Measurements from ENCODE around the gene WAS. TPM values are rescaled to one million over a fixed set of nuclear protein-coding genes. Genes with fewer than 3 reads are reported as not detected.
"Not testable (repeated sequence)": the region's sequence is repeated elsewhere in the genome, so short reads cannot be mapped to it uniquely, and the experiment has no call there.

The WAS gene
- polyA plus RNA-seq, 1 donor, result 6.3 TPM

DNA sequence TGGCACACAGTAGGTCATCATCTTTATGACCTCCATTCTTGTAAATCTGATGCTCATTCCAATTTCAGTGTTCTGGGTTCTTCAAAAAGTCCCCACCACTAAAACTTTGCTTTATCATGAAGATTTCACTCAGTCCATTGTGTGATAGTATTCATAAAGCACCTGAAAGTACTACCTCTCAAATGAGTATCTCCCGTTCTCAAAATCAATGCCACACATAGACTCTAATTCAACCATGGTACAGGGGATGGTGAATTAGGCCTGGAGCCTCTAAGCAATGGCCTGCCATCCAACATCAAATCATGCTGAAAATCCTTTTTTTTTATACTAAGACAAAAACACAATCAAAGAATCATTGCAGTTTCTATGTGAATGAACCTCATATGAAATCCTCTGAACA lies 19.4 kb upstream of the WAS start:
- Histone ChIP-seq H3K36me3 (ENCODE audit: control insufficient read depth, insufficient read depth, low read length) (no peaks in the 10 kb centered on the region), H3K27ac (ENCODE audit: low read length) (no peak overlapping the region), H3K9me3 (ENCODE audit: control insufficient read depth, low read depth, low read length) (peaks cover 10% of the 10 kb centered on the region), H3K4me1 (ENCODE audit: control insufficient read depth, insufficient read depth, low read length) (no peaks in the 10 kb centered on the region), H3K4me3 (ENCODE audit: low read length) (no peak overlapping the region), H3K27me3 (ENCODE audit: control insufficient read depth, insufficient read depth, low read length) (no peaks in the 10 kb centered on the region)
- DNase-seq, result no peak
- WGBS (ENCODE audit: insufficient coverage, low lambda C conversion rate), result no CpG with 5 or more reads among the region's 1 CpG

DNA sequence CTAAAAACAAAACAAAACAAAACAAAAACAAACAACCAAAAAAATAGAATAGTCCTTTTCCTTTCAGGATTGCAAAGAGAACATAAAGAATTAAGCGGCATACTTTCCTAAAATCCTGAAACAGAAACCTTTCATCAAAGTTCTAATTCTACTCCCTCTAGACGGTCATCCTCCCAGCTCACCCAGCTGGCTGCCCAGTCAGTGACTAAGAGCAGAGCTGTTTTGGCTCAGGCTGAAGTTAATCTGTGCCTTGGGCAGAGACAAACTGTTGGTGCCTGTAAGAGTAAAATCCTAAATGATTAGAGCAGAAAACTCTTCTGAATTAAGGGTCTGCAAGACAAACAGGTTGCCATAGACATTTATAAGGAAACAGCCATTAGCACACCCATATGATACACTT lies 17.6 kb upstream of the WAS start:
- WGBS (ENCODE audit: insufficient coverage, low lambda C conversion rate), result no CpG with 5 or more reads among the region's 2 CpGs
- Histone ChIP-seq H3K9me3 (ENCODE audit: control insufficient read depth, low read depth, low read length) (no peaks in the 10 kb centered on the region), H3K36me3 (ENCODE audit: control insufficient read depth, insufficient read depth, low read length) (no peaks in the 10 kb centered on the region), H3K27ac (ENCODE audit: low read length) (no peak overlapping the region), H3K4me3 (ENCODE audit: low read length) (no peak overlapping the region), H3K4me1 (ENCODE audit: control insufficient read depth, insufficient read depth, low read length) (no peaks in the 10 kb centered on the region), H3K27me3 (ENCODE audit: control insufficient read depth, insufficient read depth, low read length) (no peaks in the 10 kb centered on the region)
- no peak for DNase-seq

DNA sequence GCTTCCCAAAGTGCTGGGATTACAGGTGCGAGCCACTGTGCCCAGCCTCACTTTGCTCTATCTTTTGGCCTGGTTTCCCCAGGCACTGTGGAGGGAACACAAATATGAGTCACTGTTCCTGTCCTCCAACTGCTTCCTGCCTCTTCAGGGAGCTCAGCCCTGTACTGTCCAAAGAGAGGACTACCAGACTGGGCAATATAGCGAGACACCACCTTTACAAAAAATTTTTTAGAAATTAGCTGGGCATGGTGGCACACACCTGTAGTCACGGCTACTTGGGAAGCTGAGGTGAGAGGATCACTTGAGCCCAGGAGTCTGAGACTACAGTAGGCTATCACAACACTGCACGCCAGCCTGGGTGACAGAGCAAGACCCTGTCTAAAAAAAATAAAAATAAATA lies 16.9 kb upstream of the WAS start:
- no peak overlapping the region for H3K27ac ChIP-seq (ENCODE audit: low read length)
- WGBS (ENCODE audit: insufficient coverage, low lambda C conversion rate), result no CpG with 5 or more reads among the region's 4 CpGs

DNA sequence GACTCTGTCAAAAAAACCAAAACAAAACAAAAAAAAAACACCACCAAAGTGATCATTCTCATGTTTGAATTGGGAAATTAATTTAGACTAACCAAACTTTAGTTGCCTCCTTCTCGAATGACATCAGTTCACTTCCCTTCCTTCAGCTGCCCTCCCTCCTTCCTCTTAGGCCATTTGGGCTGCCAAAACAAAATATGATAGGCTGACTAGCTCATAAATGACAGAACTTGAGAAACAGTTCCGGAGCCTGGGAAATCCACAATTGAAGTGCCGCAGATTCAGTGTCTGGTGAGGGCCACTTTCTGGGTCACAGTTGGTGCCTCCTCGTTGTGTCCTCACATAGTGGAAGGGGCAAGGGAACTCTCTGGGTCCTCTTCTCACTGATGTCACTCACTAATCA lies 16.1 kb upstream of the WAS start:
- DNase-seq, result no peak
- WGBS (ENCODE audit: insufficient coverage, low lambda C conversion rate), result no CpG with 5 or more reads among the region's 4 CpGs
- no peaks in the 10 kb centered on the region for H3K9me3 ChIP-seq (ENCODE audit: control insufficient read depth, low read depth, low read length)
- no peaks in the 10 kb centered on the region for H3K27me3 ChIP-seq (ENCODE audit: control insufficient read depth, insufficient read depth, low read length)
- H3K4me1 ChIP-seq (ENCODE audit: control insufficient read depth, insufficient read depth, low read length), result no peaks in the 10 kb centered on the region
- H3K36me3 ChIP-seq (ENCODE audit: control insufficient read depth, insufficient read depth, low read length), result no peaks in the 10 kb centered on the region
- no peak overlapping the region for H3K4me3 ChIP-seq (ENCODE audit: low read length)
- no peak overlapping the region for H3K27ac ChIP-seq (ENCODE audit: low read length)

More for the DNA sequence above, 16.9 kb upstream of the WAS start:
- H3K4me3 ChIP-seq (ENCODE audit: low read length), result no peak overlapping the region
- DNase-seq, result no peak
- H3K4me1 ChIP-seq (ENCODE audit: control insufficient read depth, insufficient read depth, low read length), result no peaks in the 10 kb centered on the region
- no peaks in the 10 kb centered on the region for H3K9me3 ChIP-seq (ENCODE audit: control insufficient read depth, low read depth, low read length)
- H3K27me3 ChIP-seq (ENCODE audit: control insufficient read depth, insufficient read depth, low read length), result no peaks in the 10 kb centered on the region
- H3K36me3 ChIP-seq (ENCODE audit: control insufficient read depth, insufficient read depth, low read length), result no peaks in the 10 kb centered on the region

DNA sequence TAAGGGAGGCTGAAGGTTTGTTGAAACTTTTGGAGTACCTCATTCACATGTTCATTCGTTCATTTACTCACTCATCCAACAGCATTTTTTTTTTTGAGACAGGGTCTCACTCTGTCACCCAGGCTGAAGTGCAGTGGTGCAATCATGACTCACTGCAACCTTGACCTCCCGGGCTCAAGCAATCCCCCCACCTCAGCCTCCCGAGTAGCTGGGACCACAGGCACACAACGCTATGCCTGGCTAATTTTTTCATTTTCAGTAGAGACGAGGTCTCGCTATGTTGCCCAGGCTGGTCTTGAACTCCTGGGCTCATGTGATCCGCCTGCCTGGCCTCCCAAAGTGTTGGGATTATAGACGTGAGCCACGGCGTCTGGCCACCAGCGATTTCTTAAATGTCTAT lies 15.4 kb upstream of the WAS start:
- H3K27ac ChIP-seq (ENCODE audit: low read length); H3K36me3 ChIP-seq (ENCODE audit: control insufficient read depth, insufficient read depth, low read length); H3K4me1 ChIP-seq (ENCODE audit: control insufficient read depth, insufficient read depth, low read length); H3K9me3 ChIP-seq (ENCODE audit: control insufficient read depth, low read depth, low read length); H3K27me3 ChIP-seq (ENCODE audit: control insufficient read depth, insufficient read depth, low read length); DNase-seq; H3K4me3 ChIP-seq (ENCODE audit: low read length): not testable (repeated sequence)
- WGBS (ENCODE audit: insufficient coverage, low lambda C conversion rate), result no CpG with 5 or more reads among the region's 11 CpGs

DNA sequence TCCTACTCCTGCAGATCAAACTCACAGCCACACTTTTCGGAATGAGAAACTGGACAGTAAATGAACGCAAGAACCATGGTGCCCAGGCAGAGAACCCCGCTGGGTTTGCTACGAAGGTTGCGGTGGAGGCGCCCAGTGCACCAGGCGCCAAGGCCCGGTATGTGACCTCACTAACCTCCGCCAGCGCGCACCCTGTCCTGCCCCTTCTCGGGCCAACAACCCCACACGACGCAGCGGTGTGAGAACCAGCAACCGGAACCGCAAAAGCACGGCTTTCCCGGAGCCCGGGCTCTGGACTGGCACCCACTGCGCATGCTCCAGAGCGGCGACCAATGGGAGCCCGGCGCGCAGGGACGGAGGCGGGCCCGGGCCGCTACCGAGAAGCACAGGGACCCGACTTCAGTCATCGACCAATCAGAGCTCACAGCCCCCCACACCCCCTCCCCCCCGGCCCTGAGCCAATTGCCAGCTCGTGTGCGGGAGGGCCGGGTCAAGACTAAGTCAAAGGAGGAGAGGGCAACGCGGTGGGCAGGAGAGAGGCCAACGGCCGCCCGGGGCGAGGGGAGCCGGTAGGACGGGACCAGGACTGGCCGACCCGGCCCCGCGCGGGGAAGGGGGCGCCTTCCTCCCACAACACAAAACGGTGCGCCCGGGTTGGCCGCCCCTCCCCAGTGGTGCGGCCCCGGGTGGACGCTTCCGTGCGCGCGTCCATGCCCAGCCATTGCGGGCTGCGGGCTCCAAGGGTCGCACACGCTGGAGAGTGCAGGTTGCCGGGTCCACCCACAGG lies 7.3 kb upstream of the WAS start:
- Histone ChIP-seq H3K9me3 (ENCODE audit: control insufficient read depth, low read depth, low read length) (no peaks in the 10 kb centered on the region), H3K27me3 (ENCODE audit: control insufficient read depth, insufficient read depth, low read length) (no peaks in the 10 kb centered on the region), H3K27ac (ENCODE audit: low read length) (peak overlapping the region; percentile 92), H3K4me1 (ENCODE audit: control insufficient read depth, insufficient read depth, low read length) (peaks cover 9% of the 10 kb centered on the region), H3K36me3 (ENCODE audit: control insufficient read depth, insufficient read depth, low read length) (no peaks in the 10 kb centered on the region), H3K4me3 (ENCODE audit: low read length) (peak overlapping the region; percentile 74)
- peak; percentile 89 to 93 for DNase-seq
- no CpG with 5 or more reads among the region's 67 CpGs for WGBS (ENCODE audit: insufficient coverage, low lambda C conversion rate)

DNA sequence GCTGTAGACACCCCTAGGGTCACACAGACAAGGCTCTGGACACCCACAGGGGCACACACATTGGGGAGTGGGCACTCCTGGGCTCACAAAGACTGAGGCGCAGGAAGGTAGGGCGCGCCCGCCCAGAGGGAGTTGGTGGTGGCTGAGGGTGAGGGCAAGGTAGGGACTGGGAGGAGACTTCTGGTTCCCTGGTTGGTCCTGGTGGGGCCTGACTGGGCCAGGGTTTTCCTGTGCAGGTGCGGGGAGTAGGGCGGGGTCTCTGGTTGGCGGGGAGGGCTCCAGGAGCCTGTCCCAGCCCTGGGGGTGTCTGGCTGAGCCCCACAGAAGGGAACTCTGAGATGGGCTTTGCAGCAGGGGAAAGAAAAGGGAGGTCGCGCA lies 6.7 kb upstream of the WAS start:
- WGBS (ENCODE audit: insufficient coverage, low lambda C conversion rate), result no CpG with 5 or more reads among the region's 9 CpGs
- Histone ChIP-seq H3K4me3 (ENCODE audit: low read length) (peak overlapping the region; percentile 71), H3K36me3 (ENCODE audit: control insufficient read depth, insufficient read depth, low read length) (no peaks in the 10 kb centered on the region), H3K4me1 (ENCODE audit: control insufficient read depth, insufficient read depth, low read length) (peaks cover 9% of the 10 kb centered on the region), H3K9me3 (ENCODE audit: control insufficient read depth, low read depth, low read length) (no peaks in the 10 kb centered on the region), H3K27ac (ENCODE audit: low read length) (peak overlapping the region; percentile 92), H3K27me3 (ENCODE audit: control insufficient read depth, insufficient read depth, low read length) (no peaks in the 10 kb centered on the region)
- no peak for DNase-seq

DNA sequence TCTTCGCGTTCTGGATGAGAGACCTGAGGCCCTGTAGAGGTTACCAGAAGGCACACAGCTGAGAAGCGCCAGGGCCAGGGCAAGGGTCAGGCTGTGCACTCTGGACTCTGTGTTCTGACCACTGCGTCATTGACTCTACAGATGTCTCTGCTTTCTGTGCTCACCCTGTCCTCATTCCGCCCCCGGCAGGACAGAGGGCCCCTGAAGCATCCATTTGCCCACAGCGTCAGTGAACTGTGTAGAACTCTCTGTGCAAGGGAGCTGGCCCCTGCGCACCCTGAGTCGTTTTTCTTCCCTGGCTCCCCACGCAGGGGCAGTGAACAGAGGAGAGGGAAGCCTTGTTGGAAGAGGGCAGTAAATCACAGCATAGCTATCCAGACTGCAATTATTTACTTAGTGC lies 6.1 kb upstream of the WAS start:
- no CpG with 5 or more reads among the region's 10 CpGs for WGBS (ENCODE audit: insufficient coverage, low lambda C conversion rate)
- peak overlapping the region; percentile 71 for H3K4me3 ChIP-seq (ENCODE audit: low read length)
- H3K27ac ChIP-seq (ENCODE audit: low read length), result peak overlapping the region; percentile 92
- H3K27me3 ChIP-seq (ENCODE audit: control insufficient read depth, insufficient read depth, low read length), result no peaks in the 10 kb centered on the region
- no peaks in the 10 kb centered on the region for H3K36me3 ChIP-seq (ENCODE audit: control insufficient read depth, insufficient read depth, low read length)
- peaks cover 9% of the 10 kb centered on the region for H3K4me1 ChIP-seq (ENCODE audit: control insufficient read depth, insufficient read depth, low read length)
- H3K9me3 ChIP-seq (ENCODE audit: control insufficient read depth, low read depth, low read length), result no peaks in the 10 kb centered on the region
- DNase-seq, result peak; percentile 51 to 74

DNA sequence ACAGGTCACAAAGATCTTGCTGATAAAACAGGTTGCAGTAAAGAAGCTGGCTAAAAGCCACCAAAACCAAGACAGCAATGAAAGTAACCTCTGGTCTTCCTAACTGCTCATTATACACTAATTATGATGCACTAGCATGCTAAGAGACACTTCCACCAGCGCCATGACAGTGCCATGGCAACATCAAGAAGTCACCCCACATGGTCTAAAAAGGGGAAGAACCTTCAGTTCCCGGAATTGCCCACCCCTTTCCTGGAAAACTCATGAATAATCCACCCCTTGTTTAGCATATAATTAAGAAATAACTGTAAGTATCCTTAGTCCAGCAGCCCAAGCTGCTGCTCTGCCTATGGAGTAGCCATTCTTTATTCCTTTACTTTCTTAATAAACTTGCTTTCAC lies 3.1 kb upstream of the WAS start:
- no CpG with 5 or more reads among the region's 2 CpGs for WGBS (ENCODE audit: insufficient coverage, low lambda C conversion rate)
- H3K27ac ChIP-seq (ENCODE audit: low read length), result not testable (repeated sequence)

DNA sequence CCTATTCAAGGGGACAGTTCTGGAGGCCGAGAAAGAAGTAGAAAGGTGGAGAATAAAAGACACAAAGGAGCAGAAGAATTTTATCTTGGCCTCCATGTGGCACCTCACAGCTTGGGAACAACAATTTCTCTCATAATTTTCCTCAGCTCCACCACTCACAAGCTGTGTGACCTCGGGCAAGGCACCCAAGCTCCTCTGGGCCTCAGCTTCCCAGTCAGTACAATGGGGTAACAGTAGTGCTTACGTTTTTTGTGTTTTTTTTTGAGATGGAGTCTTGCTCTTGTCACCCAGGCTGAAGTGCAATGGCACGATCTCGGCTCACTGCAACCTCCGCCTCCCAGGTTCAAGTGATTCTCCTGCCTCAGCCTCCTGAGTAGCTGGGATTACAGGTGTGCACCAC lies 2.7 kb upstream of the WAS start:
- no CpG with 5 or more reads among the region's 6 CpGs for WGBS (ENCODE audit: insufficient coverage, low lambda C conversion rate)
- H3K27me3 ChIP-seq (ENCODE audit: control insufficient read depth, insufficient read depth, low read length); DNase-seq; H3K4me1 ChIP-seq (ENCODE audit: control insufficient read depth, insufficient read depth, low read length); H3K27ac ChIP-seq (ENCODE audit: low read length); H3K4me3 ChIP-seq (ENCODE audit: low read length); H3K9me3 ChIP-seq (ENCODE audit: control insufficient read depth, low read depth, low read length); H3K36me3 ChIP-seq (ENCODE audit: control insufficient read depth, insufficient read depth, low read length): not testable (repeated sequence)

More for the DNA sequence above, 3.1 kb upstream of the WAS start:
- H3K27me3 ChIP-seq (ENCODE audit: control insufficient read depth, insufficient read depth, low read length); H3K36me3 ChIP-seq (ENCODE audit: control insufficient read depth, insufficient read depth, low read length); DNase-seq; H3K9me3 ChIP-seq (ENCODE audit: control insufficient read depth, low read depth, low read length); H3K4me3 ChIP-seq (ENCODE audit: low read length); H3K4me1 ChIP-seq (ENCODE audit: control insufficient read depth, insufficient read depth, low read length): not testable (repeated sequence)

DNA sequence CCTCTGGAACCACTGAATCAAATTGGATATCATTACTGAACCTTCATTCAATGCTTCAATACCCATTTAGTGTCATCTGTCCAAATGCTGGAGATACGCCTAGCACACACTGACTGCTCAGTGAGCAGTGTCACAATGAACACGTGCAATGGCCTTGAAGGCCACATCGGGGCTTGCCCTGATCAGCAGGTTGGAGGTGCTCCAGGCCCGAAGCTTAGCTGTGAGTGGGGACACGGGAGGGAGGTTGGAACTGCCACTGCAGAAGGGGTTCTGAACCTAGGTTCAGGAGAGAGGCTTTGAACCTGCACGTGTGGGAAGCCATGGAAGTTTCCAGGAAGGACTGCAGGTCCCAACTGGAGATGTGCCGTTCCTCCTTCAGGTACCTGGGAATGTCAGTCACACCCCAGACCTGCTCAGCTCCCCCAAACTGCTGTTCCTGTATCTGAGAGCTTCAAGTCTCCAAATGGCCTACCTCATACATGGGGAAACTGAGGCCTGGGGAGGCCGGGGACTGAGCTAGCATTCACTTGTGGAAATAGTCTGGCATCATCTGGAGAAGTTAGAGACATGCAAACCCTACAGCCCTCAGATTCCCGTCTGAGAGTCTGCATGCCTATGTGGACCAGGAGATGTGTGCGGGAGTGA lies 1.9 kb upstream of the WAS start:
- Histone ChIP-seq H3K27ac (ENCODE audit: low read length) (no peak overlapping the region), H3K9me3 (ENCODE audit: control insufficient read depth, low read depth, low read length) (no peaks in the 10 kb centered on the region), H3K36me3 (ENCODE audit: control insufficient read depth, insufficient read depth, low read length) (no peaks in the 10 kb centered on the region), H3K27me3 (ENCODE audit: control insufficient read depth, insufficient read depth, low read length) (no peaks in the 10 kb centered on the region), H3K4me3 (ENCODE audit: low read length) (no peak overlapping the region), H3K4me1 (ENCODE audit: control insufficient read depth, insufficient read depth, low read length) (peaks cover 9% of the 10 kb centered on the region)
- DNase-seq, result no peak
- WGBS (ENCODE audit: insufficient coverage, low lambda C conversion rate), result no CpG with 5 or more reads among the region's 10 CpGs

All from large intestine (tissue), 3 donors.